NT2/D1 (cell line): Measurements from ENCODE around the gene SNX7.

ENCODE experiments used
- DNase-seq: peaks from one replicate; pipeline ENCODE4 v3.0.0-alpha.2; 2011; ENCODE audit warnings: low read depth, low spot score
- H3K27me3 ChIP-seq: 2 replicates; pipeline ENCODE4 v1.6.0; 2011; ENCODE audit warnings: mild to moderate bottlenecking; ENCODE audit not compliant: insufficient read length, insufficient read depth
- H3K36me3 ChIP-seq: 2 replicates; pipeline ENCODE4 v1.6.1; 2011; ENCODE audit warnings: mild to moderate bottlenecking, low read length, mixed read lengths; ENCODE audit not compliant: insufficient read depth, insufficient read length
- H3K4me1 ChIP-seq: 2 replicates; pipeline ENCODE4 v1.5.1; 2011; ENCODE audit not compliant: insufficient read depth, insufficient read length
- H3K4me3 ChIP-seq: 2 replicates; pipeline ENCODE4 v1.5.1; 2011; ENCODE audit warnings: low read depth; ENCODE audit not compliant: insufficient read length
- H3K9ac ChIP-seq: 2 replicates; pipeline ENCODE4 v1.6.0; 2011; ENCODE audit warnings: low read depth; ENCODE audit not compliant: insufficient read length
- H3K9me3 ChIP-seq: 2 replicates; pipeline ENCODE4 v1.5.1; 2011; ENCODE audit warnings: mild to moderate bottlenecking, low read length; ENCODE audit not compliant: insufficient read depth
- SUZ12 ChIP-seq: IDR thresholded peaks from 2 replicates; pipeline ENCODE4 v1.6.1; 2011; ENCODE audit not compliant: insufficient read length, insufficient read depth; ENCODE audit errors: extremely low read depth
- YY1 ChIP-seq: IDR thresholded peaks from 2 replicates; pipeline ENCODE4 v1.6.1; 2011; ENCODE audit not compliant: insufficient read length, insufficient read depth
- ZNF274 ChIP-seq: IDR thresholded peaks from 2 replicates; pipeline ENCODE4 v1.6.1; 2011; ENCODE audit warnings: mild to moderate bottlenecking, low read depth, low read length

Gene SNX7

GRCh38 chr1:98660940-98661543 is 479 bp upstream of the SNX7 start:
- peak overlapping the region; percentile 76 for H3K4me3 ChIP-seq
- H3K36me3 ChIP-seq, result no peaks in the 10 kb centered on the region
- peaks cover 13% of the 10 kb centered on the region for H3K27me3 ChIP-seq
- TF ChIP-seq SUZ12 (no peak), YY1 (no peak)
- H3K9me3 ChIP-seq, result no peaks in the 10 kb centered on the region
- no peaks in the 10 kb centered on the region for H3K4me1 ChIP-seq
- DNase-seq, result no peak
- H3K9ac ChIP-seq, result peak overlapping the region; percentile 92

GRCh38 chr1:98662356-98662670 is 792 bp downstream of the SNX7 start:
- no peak for DNase-seq
- peaks cover 13% of the 10 kb centered on the region for H3K27me3 ChIP-seq
- H3K4me1 ChIP-seq, result no peaks in the 10 kb centered on the region
- H3K9me3 ChIP-seq, result no peaks in the 10 kb centered on the region
- H3K9ac ChIP-seq, result peak overlapping the region; percentile 82
- peak overlapping the region; percentile 72 for H3K4me3 ChIP-seq
- no peak for TF ChIP-seq SUZ12
- TF ChIP-seq ZNF274, result no peak
- TF ChIP-seq YY1, result no peak
- no peaks in the 10 kb centered on the region for H3K36me3 ChIP-seq

GRCh38 chr1:98668733-98669132 is 7.2 kb downstream of the SNX7 start:
- H3K9ac ChIP-seq, result no peak overlapping the region
- no peaks in the 10 kb centered on the region for H3K9me3 ChIP-seq
- H3K4me1 ChIP-seq, result no peaks in the 10 kb centered on the region
- H3K4me3 ChIP-seq, result no peak overlapping the region
- no peaks in the 10 kb centered on the region for H3K36me3 ChIP-seq
- TF ChIP-seq ZNF274 (no peak), SUZ12 (no peak), YY1 (no peak)
- DNase-seq, result no peak
- H3K27me3 ChIP-seq, result no peaks in the 10 kb centered on the region

GRCh38 chr1:98669355-98670296 is 8.1 kb downstream of the SNX7 start:
- no peak overlapping the region for H3K9ac ChIP-seq
- no peak for DNase-seq

GRCh38 chr1:98672189-98672588 is 10.7 kb downstream of the SNX7 start:
- H3K4me3 ChIP-seq, result no peak overlapping the region
- no peak for TF ChIP-seq SUZ12
- TF ChIP-seq ZNF274, result no peak
- TF ChIP-seq YY1, result no peak
- H3K4me1 ChIP-seq, result no peaks in the 10 kb centered on the region
- no peaks in the 10 kb centered on the region for H3K27me3 ChIP-seq
- H3K36me3 ChIP-seq, result no peaks in the 10 kb centered on the region
- H3K9me3 ChIP-seq, result no peaks in the 10 kb centered on the region
- no peak overlapping the region for H3K9ac ChIP-seq
- no peak for DNase-seq

More at GRCh38 chr1:98669355-98670296, 8.1 kb downstream of the SNX7 start:
- Histone ChIP-seq H3K4me1 (no peaks in the 10 kb centered on the region), H3K36me3 (no peaks in the 10 kb centered on the region), H3K4me3 (no peak overlapping the region), H3K9me3 (no peaks in the 10 kb centered on the region), H3K27me3 (no peaks in the 10 kb centered on the region)
- TF ChIP-seq ZNF274, result no peak
- TF ChIP-seq SUZ12, result no peak
- no peak for TF ChIP-seq YY1

- no peak for DNase-seq
- no peak for TF ChIP-seq ZNF274
- no peak for TF ChIP-seq YY1
- Histone ChIP-seq H3K36me3 (no peaks in the 10 kb centered on the region), H3K27me3 (no peaks in the 10 kb centered on the region), H3K4me1 (no peaks in the 10 kb centered on the region), H3K4me3 (no peak overlapping the region), H3K9me3 (no peaks in the 10 kb centered on the region; the same call in 1 of the 2 replicates), H3K9ac (no peak overlapping the region)
Observed at GRCh38 chr1:98674075-98674781, 12.7 kb downstream of the SNX7 start.

GRCh38 chr1:98675282-98675681 is 13.8 kb downstream of the SNX7 start:
- Histone ChIP-seq H3K9me3 (no peaks in the 10 kb centered on the region; the same call in 1 of the 2 replicates), H3K4me3 (no peak overlapping the region), H3K36me3 (no peaks in the 10 kb centered on the region), H3K27me3 (no peaks in the 10 kb centered on the region), H3K9ac (no peak overlapping the region), H3K4me1 (no peaks in the 10 kb centered on the region)
- TF ChIP-seq YY1 (no peak), ZNF274 (no peak), SUZ12 (no peak)
- no peak for DNase-seq
